LNCAP (cell line): ENCODE results near the gene MYL3.

Experiments
- TF ChIP-seq, protein P1 (sequence below): fragments of 450-650 bp; IDR thresholded peaks from 2 replicates; pipeline ENCODE4 v1.5.1; 2017; ENCODE audit warnings: mild to moderate bottlenecking

MYL3 gene

DNA sequence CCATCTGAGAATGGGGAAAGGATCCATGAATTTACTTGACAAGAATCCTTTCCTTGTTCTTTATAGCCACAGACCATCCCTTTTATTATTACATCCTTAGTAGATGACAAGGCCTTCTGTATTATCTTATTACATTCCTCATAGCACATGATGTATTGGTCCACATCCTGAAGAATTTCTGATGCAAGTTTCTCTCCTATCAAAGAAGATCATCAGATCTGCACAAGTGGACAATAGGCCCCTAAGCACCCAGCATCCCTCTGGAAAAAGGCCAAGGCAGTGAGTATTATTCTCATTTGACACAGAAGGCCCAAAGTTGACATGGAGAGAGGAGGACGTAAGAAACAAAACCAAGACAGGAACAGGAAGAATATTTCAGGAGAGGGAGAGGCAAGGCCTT is 31.4 kb downstream of the MYL3 start:
- TF ChIP-seq, protein P1, sequence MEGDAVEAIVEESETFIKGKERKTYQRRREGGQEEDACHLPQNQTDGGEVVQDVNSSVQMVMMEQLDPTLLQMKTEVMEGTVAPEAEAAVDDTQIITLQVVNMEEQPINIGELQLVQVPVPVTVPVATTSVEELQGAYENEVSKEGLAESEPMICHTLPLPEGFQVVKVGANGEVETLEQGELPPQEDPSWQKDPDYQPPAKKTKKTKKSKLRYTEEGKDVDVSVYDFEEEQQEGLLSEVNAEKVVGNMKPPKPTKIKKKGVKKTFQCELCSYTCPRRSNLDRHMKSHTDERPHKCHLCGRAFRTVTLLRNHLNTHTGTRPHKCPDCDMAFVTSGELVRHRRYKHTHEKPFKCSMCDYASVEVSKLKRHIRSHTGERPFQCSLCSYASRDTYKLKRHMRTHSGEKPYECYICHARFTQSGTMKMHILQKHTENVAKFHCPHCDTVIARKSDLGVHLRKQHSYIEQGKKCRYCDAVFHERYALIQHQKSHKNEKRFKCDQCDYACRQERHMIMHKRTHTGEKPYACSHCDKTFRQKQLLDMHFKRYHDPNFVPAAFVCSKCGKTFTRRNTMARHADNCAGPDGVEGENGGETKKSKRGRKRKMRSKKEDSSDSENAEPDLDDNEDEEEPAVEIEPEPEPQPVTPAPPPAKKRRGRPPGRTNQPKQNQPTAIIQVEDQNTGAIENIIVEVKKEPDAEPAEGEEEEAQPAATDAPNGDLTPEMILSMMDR = no peak

DNA sequence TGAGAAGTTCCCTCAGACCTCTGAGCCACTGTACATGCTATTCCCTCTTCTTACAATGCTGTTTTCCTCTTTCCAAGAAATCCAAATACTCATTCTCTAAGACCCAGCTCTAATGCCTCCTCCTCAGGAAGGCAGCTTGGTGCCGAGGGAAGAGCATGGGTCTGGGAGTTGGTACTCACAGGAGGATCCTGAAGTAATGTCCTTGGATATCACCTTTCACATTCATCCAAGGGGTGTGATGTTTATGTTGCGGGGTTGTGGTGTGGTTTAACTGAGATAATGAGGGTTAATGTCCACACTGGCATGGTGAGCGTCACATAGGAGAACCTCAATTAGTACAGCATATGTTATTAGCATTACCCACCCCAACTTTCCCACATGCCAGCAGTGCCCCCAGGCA is 31.9 kb downstream of the MYL3 start:
- TF ChIP-seq, protein P1 = no peak

DNA sequence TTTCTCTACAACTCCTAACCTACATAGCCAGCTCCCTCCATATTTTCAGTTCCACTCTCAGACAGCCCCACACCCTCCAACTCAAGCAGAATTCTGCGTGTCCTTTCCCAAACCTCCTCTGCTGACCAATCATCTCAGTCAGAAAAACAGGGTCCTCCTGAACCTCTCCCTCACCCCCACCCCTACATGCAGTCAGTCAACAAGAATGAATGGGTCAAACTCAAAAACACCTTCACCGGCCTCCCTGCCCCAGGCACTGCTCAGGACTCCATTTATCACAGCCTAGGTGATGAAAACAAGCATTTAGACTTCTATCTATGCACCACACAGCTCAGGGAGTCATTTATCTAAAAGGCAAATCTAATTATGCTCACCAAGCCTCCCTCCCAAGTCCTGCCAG is 32.4 kb downstream of the MYL3 start:
- TF ChIP-seq, protein P1 = no peak

DNA sequence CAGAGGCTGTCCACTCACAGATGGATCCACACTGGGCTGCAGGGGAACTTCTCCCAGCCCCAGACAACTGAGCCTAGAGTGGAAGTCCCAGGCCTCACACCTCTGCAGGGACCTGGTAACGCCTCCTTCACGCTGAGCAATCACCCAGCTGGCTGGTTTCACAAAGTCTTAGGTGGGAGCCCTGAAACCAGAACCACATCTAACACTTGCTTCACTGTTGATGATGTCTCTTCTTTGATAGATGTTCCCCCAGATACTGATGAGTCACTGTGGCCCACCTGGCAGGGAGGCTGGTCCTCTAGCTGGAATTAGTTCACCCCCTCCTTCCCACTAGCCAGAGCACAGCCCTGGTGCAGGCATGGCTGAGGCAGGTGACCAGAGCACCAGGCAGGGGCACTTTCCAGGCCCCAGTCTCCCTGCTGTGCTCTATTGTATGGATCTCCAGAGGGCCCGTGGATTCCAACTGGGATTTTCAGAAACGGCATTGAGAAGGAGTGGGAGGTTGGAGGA is 33.5 kb downstream of the MYL3 start:
- TF ChIP-seq, protein P1 = no peak

DNA sequence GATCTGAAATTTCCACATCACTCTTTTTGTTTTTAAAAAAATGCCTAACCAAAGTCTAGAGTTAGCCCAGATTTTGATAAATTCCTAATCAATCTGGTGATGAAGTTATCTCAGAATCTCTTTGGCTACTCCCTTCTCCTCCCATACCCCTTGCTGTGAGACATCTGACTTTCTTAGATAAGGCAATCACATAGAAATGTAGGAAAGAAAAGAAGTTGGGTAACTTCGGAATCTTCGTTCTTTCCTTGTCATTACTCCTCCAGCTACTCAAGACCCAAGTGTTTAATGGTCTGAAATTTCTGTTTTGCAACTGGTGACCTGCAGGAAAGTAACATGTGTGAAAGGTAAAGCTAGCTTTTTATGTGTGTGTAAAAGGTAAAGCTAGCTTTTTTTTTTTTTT is 37.8 kb downstream of the MYL3 start:
- TF ChIP-seq, protein P1 = no peak

DNA sequence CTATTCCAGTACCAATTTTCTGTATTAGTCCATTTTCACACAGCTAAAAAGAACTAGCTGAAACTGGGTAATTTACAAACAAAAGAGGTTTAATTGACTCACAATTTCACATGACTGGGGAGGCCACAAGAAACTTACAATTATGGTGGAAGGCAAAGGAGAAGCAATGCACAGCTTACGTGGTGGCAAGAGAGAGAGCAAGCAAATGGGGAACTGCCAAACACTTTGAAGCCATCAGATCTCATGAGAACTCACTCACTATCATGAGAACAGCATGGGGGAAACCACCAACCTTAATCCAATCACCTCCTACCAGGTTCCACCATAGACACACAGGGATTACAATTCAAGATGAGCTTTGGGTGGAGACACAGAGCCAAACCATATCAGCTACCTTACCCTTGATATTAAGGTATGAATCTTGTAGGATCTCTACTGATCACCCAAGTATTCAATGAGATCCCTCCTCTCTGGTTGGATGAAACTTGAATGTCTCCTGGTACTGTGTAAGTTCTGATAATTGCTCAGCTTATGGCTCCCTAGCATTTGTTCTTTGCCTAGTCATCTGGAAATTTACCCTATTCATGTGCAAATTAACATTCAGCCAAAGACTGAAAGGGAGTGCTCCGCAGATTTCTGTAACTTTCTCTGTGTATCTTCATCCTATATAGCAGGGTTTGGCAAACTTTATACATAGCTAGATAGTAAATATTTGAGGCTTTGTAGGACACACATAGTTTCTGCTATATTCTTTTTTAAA is 38.9 kb downstream of the MYL3 start:
- TF ChIP-seq, protein P1 = no peak

DNA sequence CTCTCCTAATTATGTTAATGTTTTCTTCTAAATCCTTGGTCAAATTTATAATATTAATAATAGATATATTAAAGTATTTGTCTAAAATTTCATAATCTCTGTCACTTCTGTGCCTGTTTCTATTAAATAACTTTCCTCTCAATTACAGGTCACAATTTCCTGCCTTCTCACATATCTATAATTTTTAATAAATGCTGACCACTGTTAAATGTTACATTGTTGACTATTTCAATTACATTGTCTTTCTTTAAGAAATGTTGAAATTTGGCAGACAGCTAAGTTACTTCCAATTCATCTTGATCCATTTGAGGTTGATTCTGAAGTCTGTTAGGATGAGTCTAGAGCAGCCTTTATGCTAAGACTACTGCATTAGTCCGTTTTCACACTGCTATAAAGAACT is 41.7 kb downstream of the MYL3 start:
- TF ChIP-seq, protein P1 = no peak
